HCT116 (cell line): Measurements from ENCODE around the gene DLG2. TPM values are rescaled to one million over a fixed set of nuclear protein-coding genes. Genes with fewer than 3 reads are reported as not detected.

Experiments used
- ATAC-seq: fragments of 200-7000 bp; cut with Tn5 transposase; 2 replicates; pipeline ENCODE4 v1.9.1; 2020; ENCODE audit warnings: mild to moderate bottlenecking, moderate library complexity
- BruUV-seq: library from RNA; stranded (reverse); fragments of 400-500 nt; replicated peaks from 2 replicates; lab custom pipeline; 2021; lab: Mats Ljungman, UMichigan
- CTCF ChIA-PET: fragments of 300-600 bp; sonication (Branson Sonifier 250); formaldehyde crosslinking; loops from one replicate; lab custom pipeline; 2021; ENCODE audit warnings: antibody characterized with exemption; lab: Charles Lee
- POLR2A ChIA-PET: fragments of 300-600, 350-600 bp; sonication (Branson Sonifier 250); formaldehyde crosslinking; loops from one replicate; lab custom pipeline; 2021; ENCODE audit warnings: antibody characterized with exemption; lab: Charles Lee
- RAD21 ChIA-PET, 2 experiments: fragments of 300-600 bp; sonication (Branson Sonifier 250); formaldehyde crosslinking; loops; one replicate each; lab custom pipeline; 2023; ENCODE audit warnings: low total read pairs in 2 of 2; ENCODE audit not compliant: uncharacterized antibody in 2 of 2, unreplicated experiment in 2 of 2, low non-redundant PET in 1 of 2; lab: Charles Lee
- DNase-seq: peaks from one replicate; pipeline ENCODE4 v3.0.0-alpha.2; 2010; ENCODE audit warnings: low read depth, low spot score
- H2AFZ ChIP-seq: fragments of 200-600 bp; shearing (Covaris generic), sonication (generic); 2 replicates; pipeline ENCODE4 v1.6.1; 2017; ENCODE audit warnings: low read depth, mixed run types, mixed read lengths, antibody characterized with exemption, low read length; ENCODE audit not compliant: poor library complexity, severe bottlenecking
- H3K27ac ChIP-seq: 2 replicates; pipeline ENCODE4 v1.5.1; 2012; ENCODE audit warnings: low read depth, low read length
- H3K27me3 ChIP-seq: fragments of 200-600 bp; sonication (generic); 2 replicates; pipeline ENCODE4 v1.6.1; 2016; ENCODE audit warnings: mixed run types, low read length, mixed read lengths; ENCODE audit not compliant: insufficient read depth
- H3K36me3 ChIP-seq, 2 experiments: fragments of 200-500 bp in 1 of 2; fragments of 200-600 bp in 1 of 2; sonication (Bioruptor generic) in 1 of 2; sonication (generic) in 1 of 2; 2 replicates each; pipeline versions ENCODE4 v1.5.1 to v1.6.1; 2014 to 2016; ENCODE audit warnings: low read length in 2 of 2, inconsistent platforms in 1 of 2, mixed read lengths in 1 of 2, mixed run types in 1 of 2; ENCODE audit not compliant: insufficient read depth in 2 of 2, control insufficient read depth in 1 of 2
- H3K4me1 ChIP-seq, 2 experiments: fragments of 200-600 bp in 1 of 2; sonication (generic) in 1 of 2; 2 replicates each; pipeline versions ENCODE4 v1.5.1 to v1.6.1; 2012 to 2017; ENCODE audit warnings: low read length in 2 of 2, inconsistent platforms in 1 of 2, mild to moderate bottlenecking in 1 of 2, mixed read lengths in 1 of 2, mixed run types in 1 of 2, moderate library complexity in 1 of 2; ENCODE audit not compliant: insufficient read depth in 2 of 2, control insufficient read depth in 1 of 2
- H3K4me2 ChIP-seq: fragments of 200-600 bp; sonication (generic); 2 replicates; pipeline ENCODE4 v1.6.1; 2017; ENCODE audit warnings: mixed run types, low read length, mixed read lengths
- H3K4me3 ChIP-seq, 2 experiments: fragments of 200-600 bp in 1 of 2; sonication (generic) in 1 of 2; replicated peaks in 1 of 2; 2 replicates each; pipeline ENCODE4 v1.5.1; 2011 to 2016; ENCODE audit warnings: low read length in 2 of 2, control low read depth in 1 of 2, low read depth in 1 of 2, mild to moderate bottlenecking in 1 of 2, mixed read lengths in 1 of 2, mixed run types in 1 of 2
- H3K79me2 ChIP-seq: fragments of 200-600 bp; sonication (generic); 2 replicates; pipeline ENCODE4 v1.6.1; 2017; ENCODE audit warnings: mild to moderate bottlenecking, mixed run types, low read length, moderate library complexity, mixed read lengths; ENCODE audit not compliant: insufficient read depth
- H3K9ac ChIP-seq: fragments of 200-600 bp; sonication (generic); 2 replicates; pipeline ENCODE4 v1.6.1; 2016; ENCODE audit warnings: low read length, mixed read lengths
- H3K9me2 ChIP-seq: fragments of 200-600 bp; sonication (generic), shearing (Covaris generic); 2 replicates; pipeline ENCODE4 v1.6.1; 2017; ENCODE audit warnings: mixed run types, mild to moderate bottlenecking, moderate library complexity; ENCODE audit not compliant: insufficient read depth
- H3K9me3 ChIP-seq, 2 experiments: fragments of 200-500 bp in 1 of 2; fragments of 200-600 bp in 1 of 2; sonication (Bioruptor generic) in 1 of 2; sonication (generic) in 1 of 2; 2 replicates each; pipeline ENCODE4 v1.6.1; 2014 to 2017; ENCODE audit warnings: low read length in 2 of 2, mixed read lengths in 2 of 2, inconsistent platforms in 1 of 2, low read depth in 1 of 2, mild to moderate bottlenecking in 1 of 2, mixed run types in 1 of 2, moderate library complexity in 1 of 2; ENCODE audit not compliant: control insufficient read depth in 1 of 2, insufficient read depth in 1 of 2
- H4K20me1 ChIP-seq: fragments of 200-600 bp; sonication (generic), shearing (Covaris generic); 2 replicates; pipeline ENCODE4 v1.6.1; 2017; ENCODE audit warnings: mixed run types, mild to moderate bottlenecking, moderate library complexity; ENCODE audit not compliant: insufficient read depth
- CBX3 ChIP-seq: IDR thresholded peaks from 2 replicates; pipeline ENCODE4 v1.6.1; 2012; ENCODE audit warnings: low read depth
- EGR1 ChIP-seq: IDR thresholded peaks from 2 replicates; pipeline ENCODE4 v1.6.1; 2012; ENCODE audit warnings: low read depth
- ELF1 ChIP-seq: IDR thresholded peaks from 2 replicates; pipeline ENCODE4 v1.6.1; 2012; ENCODE audit warnings: low read depth, borderline replicate concordance
- RAD21 ChIP-seq: IDR thresholded peaks from 2 replicates; pipeline ENCODE4 v1.6.1; 2012; ENCODE audit warnings: low read depth, mild to moderate bottlenecking
- SIN3A ChIP-seq: IDR thresholded peaks from 2 replicates; pipeline ENCODE4 v1.6.1; 2012; ENCODE audit warnings: low read depth
- SP1 ChIP-seq: IDR thresholded peaks from 2 replicates; pipeline ENCODE4 v1.6.1; 2012; ENCODE audit warnings: low read depth
- TCF7L2 ChIP-seq: IDR thresholded peaks from 2 replicates; pipeline ENCODE4 v1.7.0; 2011; ENCODE audit warnings: borderline replicate concordance, inconsistent platforms; ENCODE audit not compliant: insufficient read depth, insufficient read length; ENCODE audit errors: extremely low read depth
- ZNF274 ChIP-seq: fragments of 200-500 bp; sonication (Bioruptor generic); IDR thresholded peaks from 2 replicates; pipeline ENCODE4 v1.6.1; 2014; ENCODE audit warnings: mild to moderate bottlenecking, low read depth, low read length, inconsistent platforms
- intact Hi-C: fragments of 100-400 bp; cut with micrococcal nuclease; formaldehyde crosslinking; loops from 2 replicates; pipeline ENCODE4 v1.10.0; 2022
- total RNA-seq: library from RNA; stranded (reverse); gene quantifications from one replicate; pipeline ENCODE4 v1.2.1, GENCODE V29; 2021; ENCODE audit not compliant: unreplicated experiment
- TF ChIP-seq, protein P1 (sequence below), 3 experiments: fragments of 200-600 bp in 1 of 3; sonication (generic) in 1 of 3; IDR thresholded peaks in 2 of 3; conservative IDR thresholded peaks in 1 of 3; 2 replicates each; pipeline ENCODE4 v1.5.1; 2012 to 2017; ENCODE audit warnings: low read depth in 2 of 3, low read length in 2 of 3, antibody characterized with exemption in 1 of 3, borderline replicate concordance in 1 of 3, control low read depth in 1 of 3, mild to moderate bottlenecking in 1 of 3, mixed read lengths in 1 of 3, mixed run types in 1 of 3, moderate library complexity in 1 of 3; ENCODE audit not compliant: insufficient read depth in 1 of 3
- TF ChIP-seq, protein P2 (sequence below): IDR thresholded peaks from 2 replicates; pipeline ENCODE4 v1.6.1; 2012

Gene DLG2
- total RNA-seq, 1 experiment from 2014 or later = 2.4 TPM

DNA sequence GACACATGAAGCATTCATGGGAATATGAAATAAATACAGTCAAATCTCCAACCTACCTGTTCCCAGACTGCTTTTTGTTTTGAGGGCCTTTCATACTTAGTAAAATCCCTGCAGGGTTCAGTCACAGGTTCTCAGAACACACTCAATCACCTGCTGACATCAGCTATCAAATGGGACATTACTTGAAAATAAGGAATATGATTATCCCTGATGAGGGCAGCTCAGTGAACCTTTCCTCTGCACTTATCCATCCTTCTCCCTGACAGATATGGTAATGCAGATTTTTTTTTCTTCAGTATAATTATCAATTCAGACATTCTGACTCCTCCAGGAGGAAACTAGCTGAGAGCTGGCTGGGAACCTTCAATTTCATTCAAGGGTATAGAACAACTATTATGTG lies 1213.6 kb downstream of the DLG2 start:
- RAD21 ChIA-PET = no interaction called here
- TF ChIP-seq ELF1 (no peak), EGR1 (no peak), RAD21 (no peak), SIN3A (no peak), CBX3 (no peak), SP1 (no peak), ZNF274 (no peak), TCF7L2 (no peak)
- TF ChIP-seq, protein P1, sequence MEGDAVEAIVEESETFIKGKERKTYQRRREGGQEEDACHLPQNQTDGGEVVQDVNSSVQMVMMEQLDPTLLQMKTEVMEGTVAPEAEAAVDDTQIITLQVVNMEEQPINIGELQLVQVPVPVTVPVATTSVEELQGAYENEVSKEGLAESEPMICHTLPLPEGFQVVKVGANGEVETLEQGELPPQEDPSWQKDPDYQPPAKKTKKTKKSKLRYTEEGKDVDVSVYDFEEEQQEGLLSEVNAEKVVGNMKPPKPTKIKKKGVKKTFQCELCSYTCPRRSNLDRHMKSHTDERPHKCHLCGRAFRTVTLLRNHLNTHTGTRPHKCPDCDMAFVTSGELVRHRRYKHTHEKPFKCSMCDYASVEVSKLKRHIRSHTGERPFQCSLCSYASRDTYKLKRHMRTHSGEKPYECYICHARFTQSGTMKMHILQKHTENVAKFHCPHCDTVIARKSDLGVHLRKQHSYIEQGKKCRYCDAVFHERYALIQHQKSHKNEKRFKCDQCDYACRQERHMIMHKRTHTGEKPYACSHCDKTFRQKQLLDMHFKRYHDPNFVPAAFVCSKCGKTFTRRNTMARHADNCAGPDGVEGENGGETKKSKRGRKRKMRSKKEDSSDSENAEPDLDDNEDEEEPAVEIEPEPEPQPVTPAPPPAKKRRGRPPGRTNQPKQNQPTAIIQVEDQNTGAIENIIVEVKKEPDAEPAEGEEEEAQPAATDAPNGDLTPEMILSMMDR (IDR thresholded peaks at IDR 0.05 in 2 of 3, conservative IDR thresholded peaks at IDR 0.05 in 1 of 3; ENCODE audit: borderline replicate concordance in 1 of 3, insufficient read depth in 1 of 3, low read depth in 2 of 3, low read length in 2 of 3) = no peak
- TF ChIP-seq, protein P2, sequence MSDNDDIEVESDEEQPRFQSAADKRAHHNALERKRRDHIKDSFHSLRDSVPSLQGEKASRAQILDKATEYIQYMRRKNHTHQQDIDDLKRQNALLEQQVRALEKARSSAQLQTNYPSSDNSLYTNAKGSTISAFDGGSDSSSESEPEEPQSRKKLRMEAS = no peak
- no peak overlapping the region for H3K4me3 ChIP-seq

More for the DNA sequence above, 1213.6 kb downstream of the DLG2 start:
- Histone ChIP-seq H3K27ac (no peak overlapping the region), H3K79me2 (no peaks in the 10 kb centered on the region), H3K27me3 (no peaks in the 10 kb centered on the region), H3K4me2 (no peak overlapping the region), H3K36me3 (no peaks in the 10 kb centered on the region), H3K9me2 (no peaks in the 10 kb centered on the region), H3K4me1 (no peaks in the 10 kb centered on the region), H3K9ac (no peak overlapping the region), H3K9me3 (no peaks in the 10 kb centered on the region), H2AFZ (no peak overlapping the region), H4K20me1 (no peaks in the 10 kb centered on the region)
- intact Hi-C loops = no loop called here
- CTCF ChIA-PET = no interaction called here
- POLR2A ChIA-PET = no interaction called here
- DNase-seq (no peak), ATAC-seq (no peak)
- BruUV-seq = no TSS peak
